LNCaP clone FGC (cell line): ENCODE results near the gene FGF12.

ENCODE experiments used
- DNase-seq: peaks from one replicate; pipeline ENCODE4 v3.0.0-alpha.2; 2011; ENCODE audit warnings: low read depth
- H3K4me3 ChIP-seq: 2 replicates; pipeline ENCODE4 v1.5.1; 2011; ENCODE audit warnings: mild to moderate bottlenecking, low read depth, low read length, control low read depth
- TF ChIP-seq, protein P1 (sequence below): IDR thresholded peaks from 2 replicates; pipeline ENCODE4 v1.5.1; 2012; ENCODE audit warnings: mild to moderate bottlenecking; ENCODE audit not compliant: control insufficient read depth, insufficient read depth; ENCODE audit errors: extremely low read depth

FGF12 gene

GRCh38 chr3:192445770-192446644 lies 281.3 kb downstream of the FGF12 start:
- DNase-seq, result no peak
- TF ChIP-seq, protein P1, sequence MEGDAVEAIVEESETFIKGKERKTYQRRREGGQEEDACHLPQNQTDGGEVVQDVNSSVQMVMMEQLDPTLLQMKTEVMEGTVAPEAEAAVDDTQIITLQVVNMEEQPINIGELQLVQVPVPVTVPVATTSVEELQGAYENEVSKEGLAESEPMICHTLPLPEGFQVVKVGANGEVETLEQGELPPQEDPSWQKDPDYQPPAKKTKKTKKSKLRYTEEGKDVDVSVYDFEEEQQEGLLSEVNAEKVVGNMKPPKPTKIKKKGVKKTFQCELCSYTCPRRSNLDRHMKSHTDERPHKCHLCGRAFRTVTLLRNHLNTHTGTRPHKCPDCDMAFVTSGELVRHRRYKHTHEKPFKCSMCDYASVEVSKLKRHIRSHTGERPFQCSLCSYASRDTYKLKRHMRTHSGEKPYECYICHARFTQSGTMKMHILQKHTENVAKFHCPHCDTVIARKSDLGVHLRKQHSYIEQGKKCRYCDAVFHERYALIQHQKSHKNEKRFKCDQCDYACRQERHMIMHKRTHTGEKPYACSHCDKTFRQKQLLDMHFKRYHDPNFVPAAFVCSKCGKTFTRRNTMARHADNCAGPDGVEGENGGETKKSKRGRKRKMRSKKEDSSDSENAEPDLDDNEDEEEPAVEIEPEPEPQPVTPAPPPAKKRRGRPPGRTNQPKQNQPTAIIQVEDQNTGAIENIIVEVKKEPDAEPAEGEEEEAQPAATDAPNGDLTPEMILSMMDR, result no peak
- no peak overlapping the region for H3K4me3 ChIP-seq

GRCh38 chr3:192444791-192445106 lies 282.6 kb downstream of the FGF12 start:
- DNase-seq, result no peak
- TF ChIP-seq, protein P1, result no peak
- H3K4me3 ChIP-seq, result no peak overlapping the region

DNA sequence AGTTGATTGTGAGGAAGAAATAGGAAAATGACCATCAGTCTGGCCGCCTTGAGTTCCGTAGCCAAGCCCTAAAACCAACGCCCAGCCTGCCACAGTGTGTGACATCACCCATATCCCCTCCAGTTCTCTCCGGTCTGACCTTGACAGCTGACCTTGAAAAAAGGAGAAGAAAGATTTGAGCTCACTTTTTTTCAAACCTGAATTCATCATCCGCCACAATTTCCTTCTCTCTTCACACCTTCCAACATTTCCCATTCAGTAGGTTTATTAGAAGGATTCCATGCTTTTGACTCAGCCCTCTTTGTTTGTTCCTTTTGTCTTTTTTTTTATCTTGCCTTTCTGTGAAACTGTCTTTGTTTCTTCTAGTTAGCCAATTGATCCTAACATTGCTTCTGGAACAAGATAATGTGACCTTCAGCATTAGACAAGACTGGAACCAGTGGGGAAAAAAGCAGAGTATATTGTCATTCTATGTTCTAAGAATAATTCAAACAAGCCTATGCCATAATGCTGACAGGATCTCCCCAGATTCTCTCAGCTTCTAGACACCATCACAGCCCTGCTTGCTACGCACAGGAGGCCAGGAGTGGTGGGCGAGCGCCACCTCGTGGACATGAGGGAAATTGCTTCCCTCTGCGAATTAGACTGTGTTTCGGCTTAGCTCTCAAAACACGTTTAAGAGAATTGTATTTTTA lies 283.1 kb downstream of the FGF12 start:
- no peak overlapping the region for H3K4me3 ChIP-seq
- peak; percentile 7 for DNase-seq
- TF ChIP-seq, protein P1, result peak; percentile 100

DNA sequence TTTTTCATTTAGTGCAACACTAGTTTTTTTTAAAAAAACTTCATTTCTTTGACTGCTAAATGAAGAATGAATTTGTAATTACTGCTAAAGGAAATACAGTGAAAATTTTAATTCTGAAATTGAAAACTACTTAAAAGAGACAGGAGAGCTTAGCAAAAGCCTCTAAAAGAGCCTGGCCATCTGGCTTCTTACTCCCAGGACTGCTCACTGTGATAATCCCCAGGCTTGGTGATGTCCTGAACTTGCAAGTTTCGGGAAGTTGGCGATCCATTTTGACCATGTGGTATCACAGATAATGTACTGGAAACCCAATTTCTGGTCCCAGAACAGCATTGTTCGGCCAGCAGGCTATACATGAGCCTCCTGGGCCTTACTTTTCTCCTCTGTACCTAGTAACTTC lies 292.1 kb downstream of the FGF12 start:
- TF ChIP-seq, protein P1, result no peak
- DNase-seq, result no peak
- no peak overlapping the region for H3K4me3 ChIP-seq

- no peak overlapping the region for H3K4me3 ChIP-seq
- TF ChIP-seq, protein P1, result no peak
- no peak for DNase-seq
Measured at GRCh38 chr3:192434186-192434585, 293.2 kb downstream of the FGF12 start.

DNA sequence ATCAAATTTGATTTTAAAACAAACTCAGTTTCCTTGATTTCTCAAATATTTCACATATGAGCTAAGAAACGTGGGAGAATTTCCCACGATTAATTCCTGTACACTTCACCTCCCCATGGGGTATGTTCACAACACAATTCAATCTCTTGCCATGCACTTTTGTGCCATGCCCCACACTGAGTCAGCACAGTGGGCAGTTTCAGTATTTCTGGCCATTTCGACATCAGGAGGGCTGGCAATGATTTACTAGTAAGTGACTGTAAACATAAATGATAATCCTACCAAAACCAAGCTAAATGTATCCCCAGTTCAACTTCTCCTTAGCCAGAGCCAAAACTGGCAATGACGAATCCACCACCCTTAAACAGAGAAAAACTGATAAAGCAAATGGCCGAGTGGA lies 293.6 kb downstream of the FGF12 start:
- no peak for DNase-seq
- TF ChIP-seq, protein P1, result no peak
- H3K4me3 ChIP-seq, result no peak overlapping the region
